Measurements from ENCODE around the gene GAPVD1. TPM values are rescaled to one million over a fixed set of nuclear protein-coding genes. Genes with fewer than 3 reads are reported as not detected.

Gene GAPVD1
- total and polyA plus RNA-seq, 9 donors: 9.4 to 53.7 (median 40.5) TPM

- Histone ChIP-seq H3K4me1 (ENCODE audit: insufficient read depth) (peaks cover 11% of the 10 kb centered on the region), H3K36me3 (no peaks in the 10 kb centered on the region), H3K9me3 (no peaks in the 10 kb centered on the region), H3K27me3 (no peaks in the 10 kb centered on the region), H3K27ac (no peak overlapping the region), H3K4me3 (no peak overlapping the region)
- TF ChIP-seq POLR2A (IDR thresholded peaks at IDR 0.05) (no peak), EP300 (IDR thresholded peaks at IDR 0.05) (no peak), CTCF (IDR thresholded peaks at IDR 0.05) (no peak)
- DNase-seq: no peak
- intact Hi-C loops (cut with DNase I): no loop called here
- 78 to 85% (median 80%) methylated on average over 14 of the region's 14 CpGs for WGBS, 3 donors
Observed at GRCh38 chr9:125238915-125239446, 22.6 kb upstream of the GAPVD1 start.

GRCh38 chr9:125239631-125240597 lies 21.7 kb upstream of the GAPVD1 start:
- no peak for TF ChIP-seq EP300 (IDR thresholded peaks at IDR 0.05)
- no peak for TF ChIP-seq POLR2A (IDR thresholded peaks at IDR 0.05)
- TF ChIP-seq CTCF (IDR thresholded peaks at IDR 0.05): no peak
- intact Hi-C loops (cut with DNase I): loop anchor here in 1 of 4 donors (2.0 to 5.0 kb wide), 2 partner anchors 51 to 1087 kb away; partner anchors contain the start of genes MVB12B and PPP6C
- peak overlapping the region; percentile 97 for H3K4me3 ChIP-seq
- DNase-seq: no peak
- H3K36me3 ChIP-seq: no peaks in the 10 kb centered on the region
- WGBS, 3 donors: 7 to 12% (median 12%) methylated on average over 8 of the region's 8 CpGs
- peaks cover 11% of the 10 kb centered on the region for H3K4me1 ChIP-seq (ENCODE audit: insufficient read depth)
- H3K9me3 ChIP-seq: no peaks in the 10 kb centered on the region
- no peak overlapping the region for H3K27ac ChIP-seq
- H3K27me3 ChIP-seq: no peaks in the 10 kb centered on the region

GRCh38 chr9:125240649-125240999 lies 21.0 kb upstream of the GAPVD1 start:
- TF ChIP-seq POLR2A (IDR thresholded peaks at IDR 0.05): no peak
- no peak for TF ChIP-seq CTCF (IDR thresholded peaks at IDR 0.05)
- TF ChIP-seq EP300 (IDR thresholded peaks at IDR 0.05): no peak
- peak overlapping the region; percentile 97 for H3K4me3 ChIP-seq
- H3K36me3 ChIP-seq: no peaks in the 10 kb centered on the region
- peak in 2 of 5 donors; percentile 42 to 70 for DNase-seq
- H3K4me1 ChIP-seq (ENCODE audit: insufficient read depth): peaks cover 11% of the 10 kb centered on the region
- no peaks in the 10 kb centered on the region for H3K27me3 ChIP-seq
- intact Hi-C loops (cut with DNase I): loop anchor here in 1 of 4 donors (2.0 to 5.0 kb wide), 2 partner anchors 52 to 1087 kb away; partner anchors contain the start of genes MVB12B and PPP6C
- WGBS, 3 donors: 0 to 1% (median 1%) methylated on average over 32 to 33 of the region's 33 CpGs
- peak overlapping the region; percentile 50 to 95 for H3K27ac ChIP-seq
- H3K9me3 ChIP-seq: no peaks in the 10 kb centered on the region

- Histone ChIP-seq H3K27ac (peak within 1 kb of the TSS; percentile 81 to 95), H3K36me3 (no peaks in the 10 kb centered on the region), H3K4me3 (peak within 1 kb of the TSS; percentile 97), H3K9me3 (no peaks in the 10 kb centered on the region), H3K4me1 (ENCODE audit: insufficient read depth) (peaks cover 11% of the 10 kb centered on the region), H3K27me3 (no peaks in the 10 kb centered on the region)
- peak; percentile 99 to 100 (median 100) for DNase-seq
- 0 to 1% (median 0%) methylated on average over 58 to 59 of the region's 59 CpGs for WGBS, 3 donors
- intact Hi-C loops (cut with DNase I): loop anchor here in 1 of 4 donors (2.0 to 5.0 kb wide), 2 partner anchors 52 to 1086 kb away; partner anchors contain the start of genes MVB12B and PPP6C
- peak in 2 of 3 donors; percentile 30 to 36 for TF ChIP-seq CTCF (IDR thresholded peaks at IDR 0.05)
- TF ChIP-seq EP300 (IDR thresholded peaks at IDR 0.05): no peak
- TF ChIP-seq POLR2A (IDR thresholded peaks at IDR 0.05): peak; percentile 91
Observed at GRCh38 chr9:125241000-125241862, 20.4 kb upstream of the GAPVD1 start, which contains the start of gene HSPA5. Gene HSPA5 (minus strand): TSS chr9:125241343. CDS start chr9:125241126, 217 bp downstream.

Measured in ovary (tissue), 9 donors.